Measurements from ENCODE around the gene ATP6V1C2.
"Not testable (repeated sequence)": the region's sequence is repeated elsewhere in the genome, so short reads cannot be mapped to it uniquely, and the experiment has no call there.

Gene ATP6V1C2

DNA sequence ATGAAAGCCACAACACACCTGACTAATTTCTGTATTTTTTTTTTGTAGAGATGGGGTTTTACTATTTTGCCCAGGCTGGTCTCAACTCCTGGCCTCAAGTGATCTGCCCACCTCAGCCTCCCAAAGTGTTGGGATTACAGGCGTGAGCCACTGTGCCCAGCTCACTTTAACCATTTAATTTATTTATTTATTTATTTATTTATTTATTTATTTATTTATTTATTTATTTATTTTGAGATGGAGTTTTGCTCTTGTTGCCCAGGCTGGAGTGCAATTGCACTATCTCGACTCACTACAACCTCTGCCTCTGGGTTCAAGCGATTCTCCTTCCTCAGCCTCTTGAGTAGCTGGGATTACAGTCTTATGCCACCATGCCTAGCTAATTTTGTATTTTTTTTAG is 96.9 kb downstream of the ATP6V1C2 start:
- DNase-seq, result not testable (repeated sequence)

DNA sequence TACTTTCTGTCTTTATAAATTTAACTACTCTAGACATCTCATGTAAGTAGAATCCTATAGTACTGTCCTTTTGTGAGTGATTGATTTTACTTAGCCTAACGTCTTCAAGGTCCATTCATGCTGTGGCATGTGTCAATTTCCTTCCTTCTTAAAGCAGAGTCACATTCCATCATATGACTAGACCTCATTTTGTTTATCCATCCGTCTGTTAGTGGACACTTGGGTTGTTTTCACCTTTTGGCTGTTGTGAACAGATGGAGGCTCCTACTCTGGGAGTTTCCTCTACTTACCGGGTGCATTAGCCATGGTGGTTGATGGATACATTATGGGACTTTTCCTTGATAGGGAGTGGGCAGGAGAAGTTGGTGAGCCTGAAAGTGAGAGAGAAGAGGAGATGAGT is 97.6 kb downstream of the ATP6V1C2 start:
- no peak for DNase-seq

DNA sequence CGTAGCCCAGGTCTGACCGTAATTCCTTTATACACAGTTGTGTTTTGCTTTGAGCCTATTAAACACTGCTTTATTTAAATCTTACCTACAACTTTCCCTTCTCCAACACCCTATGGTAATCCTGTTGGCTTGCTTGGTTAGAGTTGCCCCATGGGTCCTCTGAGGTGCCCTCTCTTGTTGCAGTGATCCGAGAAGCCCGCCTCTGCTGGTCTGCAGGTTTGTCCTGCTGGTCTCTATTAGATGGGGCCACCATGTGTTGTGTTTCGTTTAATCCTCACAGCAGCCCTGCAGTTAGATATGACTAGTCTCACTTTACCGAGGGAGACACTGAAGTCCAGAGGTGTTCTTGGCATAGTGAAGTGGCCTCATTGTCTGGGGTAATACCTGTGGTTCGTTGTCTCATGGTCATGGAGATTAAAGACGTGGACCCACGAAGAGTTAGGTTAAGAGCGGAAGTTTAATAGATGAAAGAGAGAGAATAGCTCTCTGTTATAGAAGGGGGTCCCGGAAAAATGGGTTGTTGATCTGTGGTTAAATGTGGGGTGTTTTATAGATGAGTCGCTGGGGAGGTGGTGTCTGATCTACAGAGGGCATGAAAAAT is 98.4 kb downstream of the ATP6V1C2 start:
- DNase-seq, result no peak

DNA sequence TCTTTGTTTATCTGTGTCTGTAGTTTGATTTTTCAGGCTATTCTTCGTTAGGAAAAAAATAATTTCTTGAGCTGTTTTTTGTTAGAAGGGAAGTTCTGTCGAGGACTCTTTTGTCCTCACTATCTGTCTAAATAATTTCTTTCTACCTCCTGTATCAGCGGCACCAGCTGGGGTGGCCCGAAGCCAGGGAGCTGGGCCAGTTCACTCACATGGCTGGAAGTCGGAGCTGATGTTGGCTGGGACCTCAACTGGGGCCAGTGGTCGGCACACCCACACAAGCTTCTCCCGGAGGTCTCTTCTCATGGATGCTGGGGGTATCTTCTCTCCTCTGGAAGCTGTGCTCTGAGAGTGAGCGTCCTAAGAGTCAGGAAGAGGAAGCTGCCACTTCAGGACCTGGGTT is 99.1 kb downstream of the ATP6V1C2 start:
- no peak for DNase-seq

DNA sequence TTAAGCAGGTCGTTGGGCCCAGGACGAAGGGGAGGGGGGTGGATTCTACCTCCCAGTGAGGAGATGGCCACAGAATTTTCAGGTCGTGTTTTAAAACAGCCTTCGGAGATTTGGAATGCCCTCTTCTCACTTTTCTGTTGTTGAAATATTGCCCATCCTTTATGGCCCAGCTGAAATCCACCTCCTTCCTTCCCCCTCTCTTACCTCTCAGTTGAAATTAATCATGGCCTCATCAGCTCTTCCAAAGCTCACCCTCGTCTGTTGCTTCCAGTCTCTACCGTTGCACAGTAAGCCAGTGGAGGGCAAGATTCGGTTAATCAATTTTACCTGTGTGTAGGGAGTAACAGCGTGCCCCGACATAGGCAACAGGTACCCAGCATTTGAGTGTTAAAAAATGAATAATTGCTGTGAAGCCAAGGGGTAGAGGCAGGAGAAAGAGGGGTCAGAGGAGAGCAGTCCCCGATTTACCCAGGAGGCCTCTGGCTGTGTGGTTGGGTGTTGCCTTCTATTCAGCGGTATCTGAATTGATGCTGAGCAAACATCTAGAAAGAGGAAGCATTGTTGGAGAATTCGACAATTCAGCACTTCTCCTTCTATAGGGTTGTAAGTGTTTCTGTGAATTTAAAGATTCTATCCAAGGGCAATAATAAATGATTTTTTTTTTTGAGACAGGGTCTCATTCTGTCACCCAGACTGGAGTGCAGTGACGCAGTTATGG is 99.7 kb downstream of the ATP6V1C2 start:
- no peak for DNase-seq

DNA sequence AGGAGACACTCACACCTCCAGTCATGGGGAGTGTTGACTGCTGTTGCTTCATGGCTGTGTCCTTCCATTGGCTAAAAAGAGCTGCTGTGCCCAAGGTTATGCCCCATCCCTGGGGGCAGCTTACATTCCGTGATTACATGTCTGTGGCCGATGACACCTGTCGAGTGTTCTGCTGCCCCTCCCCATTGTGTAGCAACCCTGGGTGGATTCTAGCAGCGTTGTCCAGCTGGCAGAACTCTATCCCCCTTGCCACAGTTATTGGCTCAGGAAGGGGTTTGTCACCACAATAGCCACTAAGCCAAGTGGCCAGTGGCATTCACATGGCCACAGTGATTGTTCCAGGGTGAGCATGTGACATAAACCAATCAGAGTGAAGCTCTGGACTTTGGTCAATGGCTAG is 102.8 kb downstream of the ATP6V1C2 start:
- no peak for DNase-seq

DNA sequence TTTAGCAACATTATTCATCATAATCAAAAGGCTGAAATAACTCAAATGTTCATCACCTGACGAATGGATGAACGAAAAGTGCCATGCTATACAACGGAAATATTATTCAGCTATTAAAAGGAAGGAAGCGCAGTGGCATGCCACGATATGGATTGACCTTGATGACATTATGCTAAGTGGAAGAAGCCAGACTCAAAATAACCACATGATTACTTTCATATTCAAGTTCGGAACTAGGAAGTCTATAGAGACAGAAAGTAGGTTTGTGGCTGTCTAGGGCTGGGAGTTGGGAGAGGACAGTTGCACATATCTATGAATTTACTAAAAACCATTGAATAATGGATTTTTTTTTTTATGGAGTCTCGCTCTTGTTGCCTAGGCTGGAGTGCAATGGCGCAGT is 104.6 kb downstream of the ATP6V1C2 start:
- no peak for DNase-seq

DNA sequence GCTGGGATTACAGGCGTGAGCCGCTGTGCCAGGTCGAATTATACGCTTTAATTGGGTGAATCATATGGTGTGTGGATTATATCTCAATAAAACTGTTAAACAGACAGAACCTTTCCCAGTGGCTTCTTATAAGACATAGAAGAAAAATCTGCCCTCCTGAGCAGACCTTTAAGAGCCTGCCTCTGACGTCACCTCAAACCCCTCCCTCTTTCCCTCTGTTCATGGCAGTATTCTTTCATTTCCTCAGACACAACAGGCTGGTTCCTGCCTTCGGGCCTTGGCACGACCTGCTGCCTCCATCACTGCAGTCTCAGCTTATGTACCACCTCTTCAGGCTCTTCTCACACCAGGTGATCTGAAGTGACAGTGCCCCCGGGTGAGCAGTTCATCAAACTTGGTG is 105.2 kb downstream of the ATP6V1C2 start:
- DNase-seq, result no peak

DNA sequence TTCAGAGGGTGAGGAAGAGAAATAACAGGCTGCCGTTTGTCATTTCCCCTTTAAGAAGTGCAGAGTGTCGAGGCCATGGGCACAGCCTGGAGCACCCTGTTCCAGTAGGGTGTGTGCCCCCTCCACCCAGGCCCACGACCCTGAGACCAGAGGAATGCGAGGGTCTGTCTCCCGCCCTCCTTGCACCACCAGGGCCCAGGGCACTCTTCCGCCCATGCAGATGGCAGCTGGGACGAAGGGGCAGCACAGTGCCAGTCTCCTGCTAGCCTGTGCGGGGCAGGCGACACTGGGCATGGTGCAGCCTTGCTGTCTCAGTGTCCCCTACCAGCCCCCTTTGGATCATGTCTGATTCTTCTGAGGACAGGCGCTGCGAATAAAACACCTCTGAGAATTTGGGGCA is 106.9 kb downstream of the ATP6V1C2 start:
- DNase-seq, result no peak

DNA sequence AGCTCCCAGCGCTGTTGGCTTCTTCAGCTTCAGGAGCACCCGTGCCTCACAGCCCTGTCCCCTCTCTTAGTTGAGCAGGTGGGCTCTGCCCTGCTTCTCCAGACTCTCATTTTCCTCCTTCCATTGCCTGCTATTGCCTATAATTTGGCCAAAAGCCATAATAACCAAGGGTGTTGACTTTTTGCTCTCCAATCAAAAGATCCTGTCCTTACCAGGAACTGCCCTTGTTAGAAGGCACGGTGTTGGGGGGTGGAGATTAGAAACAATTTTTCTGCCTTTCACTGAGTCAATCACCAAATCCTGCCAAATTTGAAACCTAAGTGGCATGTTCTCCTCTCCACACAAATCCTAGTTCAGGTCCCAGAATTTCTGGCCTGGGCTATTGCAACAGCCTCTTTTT is 107.9 kb downstream of the ATP6V1C2 start:
- no peak for DNase-seq

DNA sequence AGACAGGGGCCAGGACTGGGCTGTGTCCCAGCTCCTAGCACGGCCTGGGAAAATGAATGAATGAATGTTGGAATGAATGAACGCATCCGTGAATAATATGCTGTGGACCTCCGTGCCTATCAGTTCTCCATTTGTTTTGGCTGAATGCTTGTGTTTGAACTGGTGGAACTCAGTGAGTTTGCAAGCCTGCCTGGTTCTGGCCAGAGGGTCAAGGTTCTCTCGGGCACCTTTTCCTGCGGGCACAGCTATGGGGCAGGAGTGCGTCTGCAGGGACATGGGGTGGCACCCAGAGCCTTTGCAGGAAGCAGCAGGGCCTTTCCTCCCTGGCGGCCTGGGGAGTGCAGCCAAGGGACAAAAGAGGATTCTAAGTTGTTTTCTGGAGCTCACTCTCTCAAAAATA is 108.8 kb downstream of the ATP6V1C2 start:
- DNase-seq, result no peak

DNA sequence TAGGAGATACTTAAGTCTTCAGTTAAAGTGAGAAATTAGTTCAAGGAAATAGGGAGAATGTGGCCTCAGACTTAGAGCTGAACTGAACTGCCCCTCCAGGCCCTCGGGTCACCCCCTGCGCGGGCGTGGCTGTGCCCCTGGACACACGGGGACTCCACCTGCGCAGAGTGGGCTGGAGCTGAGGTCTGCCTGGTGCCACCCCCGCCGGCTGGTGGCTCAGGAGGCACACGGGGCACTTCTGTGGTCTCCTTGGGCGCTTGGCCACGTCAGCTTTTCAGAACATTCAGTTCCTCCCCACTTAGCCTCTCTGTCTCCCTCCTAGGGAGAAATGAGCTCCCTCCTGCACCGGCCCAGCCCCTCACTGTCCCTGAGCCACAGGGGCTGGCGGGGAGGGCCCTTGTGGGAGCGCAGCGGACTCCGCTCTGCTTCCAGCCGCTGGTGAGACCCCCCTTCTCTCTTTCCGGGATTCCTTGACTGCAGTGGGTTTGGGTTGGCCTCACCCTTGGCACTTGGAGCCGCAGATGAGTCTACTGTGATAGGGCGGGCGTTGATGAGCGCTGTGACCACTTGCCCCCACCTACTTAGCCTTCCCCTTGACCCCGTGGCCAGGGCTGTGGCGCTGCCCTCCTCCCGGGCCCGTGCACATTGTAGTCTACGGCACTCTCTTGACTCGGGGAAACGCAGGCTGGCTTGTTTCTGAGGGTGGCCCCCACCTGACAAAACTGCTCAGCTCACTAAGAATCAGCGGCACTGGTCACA is 109.4 kb downstream of the ATP6V1C2 start:
- no peak for DNase-seq

DNA sequence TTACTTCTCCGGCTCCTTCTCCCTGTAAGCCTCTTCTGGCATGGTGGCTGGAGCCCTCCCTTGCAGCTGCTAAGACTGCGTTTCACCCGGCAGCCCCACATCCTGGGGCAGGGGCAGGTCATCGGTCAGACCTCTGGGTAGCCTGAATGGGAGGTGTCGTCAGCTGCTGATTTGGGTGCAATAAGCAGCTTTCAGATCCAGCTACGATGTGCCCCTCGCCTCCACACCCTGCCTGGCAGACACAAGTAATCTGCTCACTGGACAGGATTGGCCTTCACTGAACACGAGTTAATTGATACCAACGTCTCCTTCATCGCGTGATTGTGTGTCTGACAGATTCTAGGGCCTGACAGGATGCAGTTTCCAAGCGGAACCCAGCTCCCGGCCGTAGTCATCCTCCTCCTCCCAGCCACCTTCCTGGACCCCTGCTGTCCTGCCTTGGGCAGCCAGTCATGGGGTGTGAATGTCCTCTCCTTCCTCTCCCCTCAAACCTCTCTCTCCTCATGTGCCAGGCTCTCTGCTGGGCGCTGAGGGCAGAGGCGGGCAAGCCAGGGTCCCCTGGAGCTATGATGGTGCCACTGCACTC is 110.1 kb downstream of the ATP6V1C2 start:
- DNase-seq, result no peak

DNA sequence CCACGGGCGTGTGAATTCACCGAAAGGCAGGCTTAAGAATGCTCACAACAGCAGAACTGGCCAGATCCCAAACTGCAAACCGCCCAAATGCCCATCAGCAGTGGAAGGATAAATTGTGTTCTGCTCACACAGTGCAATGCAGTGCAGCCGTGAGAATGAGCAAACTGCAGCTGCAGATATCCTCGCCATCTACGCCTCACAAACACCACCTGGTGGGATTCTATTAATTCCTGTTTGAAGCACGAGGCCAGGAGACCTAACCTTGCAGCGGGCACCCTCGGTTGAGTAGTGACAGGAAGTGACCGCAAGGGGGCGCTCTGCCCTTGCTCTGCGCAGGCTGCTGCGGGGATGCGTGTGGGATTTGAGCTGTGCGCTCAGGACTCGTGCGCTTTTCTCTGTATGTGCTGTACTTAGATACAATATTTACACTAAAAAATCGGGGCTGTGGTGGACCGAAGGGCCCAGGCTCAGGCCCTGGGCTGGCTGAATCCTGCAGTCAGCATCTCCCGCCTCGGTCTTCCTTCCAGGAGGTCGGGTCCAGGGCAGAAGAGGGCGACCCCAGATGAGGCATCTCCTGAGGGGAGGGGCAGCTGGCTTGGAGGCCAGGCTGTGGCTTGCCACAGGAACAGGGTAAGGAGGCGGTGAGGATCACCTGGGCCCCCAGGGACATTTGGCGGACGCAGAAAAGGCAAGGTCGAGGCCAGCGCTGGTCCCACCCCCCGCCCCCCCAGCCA is 110.9 kb downstream of the ATP6V1C2 start:
- peak; percentile 99 for DNase-seq

DNA sequence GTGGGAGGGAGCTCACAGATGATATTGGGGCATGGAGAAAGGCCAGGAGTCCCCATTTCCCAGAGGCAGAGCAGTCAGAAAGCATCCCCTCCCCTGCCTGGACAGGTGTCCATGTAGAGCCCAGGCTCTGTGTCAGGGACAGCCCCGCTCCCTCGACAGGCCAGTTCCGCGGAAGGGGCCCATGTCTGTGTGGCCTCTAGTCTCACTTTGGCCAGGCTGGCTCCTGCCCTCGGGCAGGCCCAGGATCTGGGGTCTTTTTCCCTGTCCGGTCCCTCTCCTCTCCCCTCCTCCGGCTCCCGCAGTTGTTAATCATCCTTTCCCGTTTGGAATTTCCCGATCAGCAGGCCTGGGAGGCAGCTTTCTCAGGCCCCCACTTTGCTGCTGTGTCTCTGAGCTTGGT is 111.6 kb downstream of the ATP6V1C2 start:
- DNase-seq, result no peak

DNA sequence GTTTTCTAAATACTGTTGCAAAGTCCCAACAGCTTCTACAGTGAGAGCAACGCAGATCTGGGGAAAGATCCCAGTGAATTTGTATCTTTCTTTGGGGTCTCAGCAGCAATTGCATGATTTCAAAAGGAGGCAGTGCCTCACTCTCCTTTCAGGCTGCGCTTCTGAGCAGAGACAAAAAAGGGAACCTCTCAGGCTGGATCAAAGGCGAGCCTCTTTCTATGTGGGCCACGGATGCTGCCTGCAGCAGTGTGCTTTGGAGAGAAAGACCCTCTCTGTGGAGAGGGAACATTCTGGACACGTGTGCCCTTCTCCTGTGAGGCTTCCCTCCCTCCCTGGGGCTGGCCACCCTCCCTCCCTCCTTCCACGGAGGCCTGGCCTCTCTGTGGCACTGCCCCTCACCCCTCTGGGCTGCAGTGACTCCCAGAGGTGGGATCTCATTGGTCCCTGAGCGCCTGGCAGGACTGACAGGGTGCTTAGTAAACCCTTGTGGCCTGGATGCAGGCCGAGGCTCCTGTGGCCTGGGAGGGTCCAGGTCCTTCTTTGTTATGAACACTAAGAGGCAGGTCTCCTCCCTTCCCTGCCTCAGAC is 112.7 kb downstream of the ATP6V1C2 start:
- no peak for DNase-seq
